ENCODE results near the gene ZSCAN5A. TPM values are rescaled to one million over a fixed set of nuclear protein-coding genes. Genes with fewer than 3 reads are reported as not detected.
"Not testable (repeated sequence)": the region's sequence is repeated elsewhere in the genome, so short reads cannot be mapped to it uniquely, and the experiment has no call there.

ZSCAN5A gene
- total RNA-seq, 1 experiment from 2014 or later: 10.4 TPM

- no peaks in the 10 kb centered on the region for H3K36me3 Mint-ChIP-seq
- DNase-seq (ENCODE audit: low spot score) (no peak), ATAC-seq (no peak)
- peaks cover 2% of the 10 kb centered on the region; the same call in 1 of the 2 replicates for H3K27me3 Mint-ChIP-seq (ENCODE audit: low read depth)
- H3K27ac Mint-ChIP-seq: no peak overlapping the region
- ChIA-PET CTCF (interaction anchor here (1.0 to 2.3 kb wide), 4 partner anchors 22 to 96 kb away, joined by 4 to 7 read pairs (median 4); no protein-coding TSS in a partner anchor), POLR2A (no interaction called here)
- peaks cover 4% of the 10 kb centered on the region; the same call in 1 of the 2 replicates for H3K4me1 Mint-ChIP-seq
- H3K9me3 Mint-ChIP-seq: no peaks in the 10 kb centered on the region
- no peak overlapping the region for H3K4me3 Mint-ChIP-seq
- TF ChIP-seq GTF2I (CRISPR knock-in tag; conservative IDR thresholded peaks at IDR 0.05) (no peak), SMAD3 (CRISPR knock-in tag; IDR thresholded peaks at IDR 0.05; ENCODE audit: borderline replicate concordance) (no peak), NFATC4 (CRISPR knock-in tag; IDR thresholded peaks at IDR 0.05) (no peak), ZNF317 (CRISPR knock-in tag; IDR thresholded peaks at IDR 0.05; ENCODE audit: borderline replicate concordance, low read depth) (no peak), FOXP1 (CRISPR knock-in tag; IDR thresholded peaks at IDR 0.05; ENCODE audit: borderline replicate concordance) (no peak), SMAD4 (CRISPR knock-in tag; IDR thresholded peaks at IDR 0.05) (no peak), ZNF396 (CRISPR knock-in tag; IDR thresholded peaks at IDR 0.05; ENCODE audit: borderline replicate concordance) (no peak), USF2 (CRISPR knock-in tag; IDR thresholded peaks at IDR 0.05) (no peak), EMX1 (CRISPR knock-in tag; IDR thresholded peaks at IDR 0.05) (no peak), E2F5 (CRISPR knock-in tag; IDR thresholded peaks at IDR 0.05) (no peak), PRDM15 (CRISPR knock-in tag; IDR thresholded peaks at IDR 0.05) (no peak), ZNF281 (CRISPR knock-in tag; IDR thresholded peaks at IDR 0.05) (no peak), CREM (CRISPR knock-in tag; IDR thresholded peaks at IDR 0.05) (no peak), MAX (CRISPR knock-in tag; IDR thresholded peaks at IDR 0.05) (no peak)
Observed at GRCh38 chr19:56176881-56177280, 137.8 kb downstream of the ZSCAN5A start.

- not testable (repeated sequence) for DNase-seq (ENCODE audit: low spot score); H3K4me3 Mint-ChIP-seq; H3K9me3 Mint-ChIP-seq; H3K36me3 Mint-ChIP-seq; H3K4me1 Mint-ChIP-seq; H3K27me3 Mint-ChIP-seq (ENCODE audit: low read depth); H3K27ac Mint-ChIP-seq; ATAC-seq
- ChIA-PET CTCF (interaction anchor here (0.6 to 3.1 kb wide), 8 partner anchors 21 to 157 kb away, joined by 3 to 18 read pairs (median 4); no protein-coding TSS in a partner anchor), POLR2A (interaction anchor here (0.7 kb wide), 1 partner anchor 301 kb away, joined by 4 read pairs; no protein-coding TSS in a partner anchor)
Observed at GRCh38 chr19:56176310-56176709, 138.3 kb downstream of the ZSCAN5A start.

GRCh38 chr19:56175861-56176307 is 138.8 kb downstream of the ZSCAN5A start, which contains the start of gene GALP:
TSS of gene GALP (plus strand) at chr19:56176008. CDS start at chr19:56177109, 1,101 bp downstream.
- CTCF ChIA-PET: interaction anchor here (0.6 to 3.1 kb wide), 9 partner anchors 21 to 158 kb away, joined by 3 to 18 read pairs (median 4); no protein-coding TSS in a partner anchor
- H3K4me1 Mint-ChIP-seq; H3K36me3 Mint-ChIP-seq; ATAC-seq; H3K27ac Mint-ChIP-seq; H3K4me3 Mint-ChIP-seq; H3K27me3 Mint-ChIP-seq (ENCODE audit: low read depth); H3K9me3 Mint-ChIP-seq; DNase-seq (ENCODE audit: low spot score): not testable (repeated sequence)
- POLR2A ChIA-PET: interaction anchor here (0.6 to 0.7 kb wide), 2 partner anchors 33 to 301 kb away, joined by 4 read pairs; no protein-coding TSS in a partner anchor

Measured in WTC11 (cell line).